ENCODE results near the gene LIN54.

LIN54 gene

DNA sequence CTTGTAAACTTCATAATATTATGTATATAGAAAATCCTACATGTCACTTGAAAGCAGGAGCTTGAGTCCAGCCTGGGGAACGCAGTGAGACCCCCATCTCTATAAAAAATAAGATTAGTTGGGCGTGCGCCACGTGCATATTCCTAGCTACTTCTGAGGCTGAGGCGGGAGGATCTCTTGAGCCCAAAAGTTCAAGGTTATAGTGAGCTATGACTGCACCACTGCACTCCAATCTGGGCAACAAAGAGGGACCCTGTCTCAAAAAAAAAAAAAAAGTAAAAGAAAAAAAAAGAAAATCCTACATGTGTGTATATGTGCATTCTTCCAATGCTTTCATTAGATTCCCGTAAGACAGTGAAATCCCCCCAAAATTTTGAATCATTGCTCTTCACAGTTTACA is 121.3 kb downstream of the LIN54 start:
- DNase-seq, result no peak

DNA sequence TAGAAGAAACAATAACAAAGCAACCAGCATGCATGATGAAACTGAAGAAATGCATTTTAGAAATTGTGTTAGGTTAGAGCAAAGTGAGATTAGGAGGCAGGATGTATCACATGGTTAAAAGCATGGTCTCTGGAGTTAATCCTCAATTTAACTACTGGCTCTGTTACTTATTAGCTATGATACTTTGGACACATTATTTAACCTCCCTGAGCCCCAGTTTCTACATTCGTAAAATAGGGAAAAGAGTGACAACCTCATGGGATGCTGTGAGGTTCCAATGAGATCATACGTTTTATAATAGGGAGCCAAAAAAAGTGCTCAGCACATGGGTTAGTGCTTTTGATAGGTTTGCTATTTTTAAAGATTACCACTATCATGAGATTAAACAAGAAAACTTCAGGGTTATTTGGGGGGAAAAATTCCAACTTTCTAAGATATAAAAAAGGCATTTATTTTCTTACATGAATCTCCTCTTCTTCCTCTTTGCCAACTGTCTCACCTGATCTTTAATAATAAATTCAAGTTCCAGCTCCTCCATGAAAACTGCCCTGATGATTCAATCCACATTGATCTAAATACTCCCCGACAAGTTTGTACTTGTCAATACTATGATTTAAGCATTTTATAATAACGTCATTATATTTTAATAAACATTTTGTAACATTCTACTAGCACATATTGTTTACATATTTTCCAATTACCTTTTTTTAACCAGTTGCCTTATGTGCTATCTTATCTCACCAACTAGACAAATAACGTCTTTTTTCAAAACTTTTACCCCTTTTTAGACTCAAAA is 124.3 kb downstream of the LIN54 start:
- DNase-seq, result no peak

DNA sequence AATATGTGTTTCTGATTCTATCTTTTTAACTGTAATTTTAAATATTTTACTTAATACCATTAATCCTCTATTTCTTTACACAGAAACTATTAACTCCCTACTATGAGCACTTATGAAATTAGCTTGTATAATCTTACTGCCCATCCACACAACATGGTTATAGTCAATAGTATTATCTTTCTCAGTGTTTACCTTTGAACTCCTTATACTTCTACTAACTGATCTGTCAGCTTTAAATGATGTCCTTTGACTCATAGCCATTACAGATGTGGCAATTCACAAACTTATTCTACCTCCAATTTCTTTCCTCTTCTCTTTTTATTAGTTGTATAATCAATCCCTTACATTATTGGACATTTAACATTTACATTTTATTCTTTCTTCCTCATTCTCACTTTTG is 125.2 kb downstream of the LIN54 start:
- no peak for DNase-seq

Data from DMS 273 treated with DMSO at 0.1 percent for 48 hours (cell line).